ENCODE measurements around the gene CNEP1R1.

CNEP1R1 gene

DNA sequence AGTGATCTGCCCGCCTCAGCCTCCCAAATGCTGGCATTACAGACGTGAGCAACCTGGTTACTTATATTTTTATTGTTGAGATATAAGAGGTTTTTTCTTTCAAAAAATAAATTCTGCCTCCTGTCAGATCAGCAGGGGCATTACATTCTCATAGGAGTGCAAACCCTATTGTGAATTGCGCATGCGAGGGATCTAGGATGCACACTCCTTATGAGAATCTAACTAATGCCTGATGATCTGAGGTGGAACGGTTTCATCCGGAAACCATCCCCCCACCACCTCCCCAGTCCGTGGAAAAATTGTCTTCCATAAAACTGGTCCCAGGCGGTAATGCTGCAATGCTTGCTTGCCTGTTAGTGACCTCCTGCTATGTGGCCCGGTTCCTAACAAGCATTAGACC, 7.5 kb upstream of the CNEP1R1 start:
- DNase-seq (ENCODE audit: low read depth): no peak

DNA sequence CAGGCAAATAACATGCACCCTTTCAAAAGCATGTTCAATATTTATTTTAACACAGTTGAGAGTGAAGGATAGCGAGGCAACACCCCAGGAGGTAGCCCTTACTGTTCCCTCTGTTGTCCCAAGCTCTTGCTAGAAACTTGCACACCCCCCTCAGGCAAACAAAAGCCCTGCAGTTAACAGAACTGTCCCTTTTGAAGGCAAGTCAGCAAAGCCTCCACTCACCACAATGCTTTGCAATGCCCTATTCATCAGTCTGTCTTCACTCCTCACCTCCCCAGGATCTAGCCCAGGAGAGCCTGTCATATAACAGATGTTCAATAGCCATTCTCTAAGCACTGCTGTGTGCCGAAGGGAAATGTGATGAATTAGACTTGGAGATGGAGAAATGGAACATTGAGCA, 3.5 kb upstream of the CNEP1R1 start:
- no peak for DNase-seq (ENCODE audit: low read depth)

DNA sequence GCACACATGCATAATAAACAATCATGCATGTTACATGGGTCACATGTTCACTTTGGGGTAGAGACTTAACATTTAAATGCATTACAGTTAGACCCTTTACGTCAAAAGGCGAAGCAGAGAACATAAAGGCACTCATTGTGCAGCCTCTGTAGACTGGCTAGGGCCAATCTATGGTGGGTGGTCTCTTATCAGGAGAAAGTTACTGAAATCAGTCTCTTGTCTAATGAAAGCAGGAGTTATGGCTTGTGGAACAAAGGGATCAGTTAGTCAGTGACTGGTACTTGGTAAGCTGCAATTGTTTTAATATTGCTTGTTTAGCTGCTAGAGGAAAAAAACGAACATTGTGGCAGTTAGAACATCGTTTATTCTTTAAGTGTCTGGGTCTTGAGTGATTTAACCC, 1.4 kb upstream of the CNEP1R1 start:
- DNase-seq (ENCODE audit: low read depth): no peak

DNA sequence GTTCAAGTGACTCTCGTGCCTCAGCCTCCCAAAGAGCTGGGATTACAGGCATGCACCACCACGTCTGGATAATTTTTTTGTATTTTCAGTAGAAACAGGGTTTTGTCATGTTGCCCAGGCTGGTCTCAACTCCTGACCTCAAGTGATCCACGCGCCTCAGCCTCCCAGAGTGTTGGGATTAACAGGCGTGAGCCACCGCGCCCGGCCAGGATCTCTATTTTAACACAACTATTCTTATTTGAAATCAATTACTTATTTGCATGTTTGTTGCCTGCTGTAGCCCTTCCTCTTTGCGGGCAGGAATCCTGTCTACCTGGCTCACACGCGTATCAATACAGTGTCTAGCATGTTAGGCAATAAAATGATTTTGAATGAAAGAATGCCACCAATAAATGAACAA, 818 bp upstream of the CNEP1R1 start:
- DNase-seq (ENCODE audit: low read depth): no peak

DNA sequence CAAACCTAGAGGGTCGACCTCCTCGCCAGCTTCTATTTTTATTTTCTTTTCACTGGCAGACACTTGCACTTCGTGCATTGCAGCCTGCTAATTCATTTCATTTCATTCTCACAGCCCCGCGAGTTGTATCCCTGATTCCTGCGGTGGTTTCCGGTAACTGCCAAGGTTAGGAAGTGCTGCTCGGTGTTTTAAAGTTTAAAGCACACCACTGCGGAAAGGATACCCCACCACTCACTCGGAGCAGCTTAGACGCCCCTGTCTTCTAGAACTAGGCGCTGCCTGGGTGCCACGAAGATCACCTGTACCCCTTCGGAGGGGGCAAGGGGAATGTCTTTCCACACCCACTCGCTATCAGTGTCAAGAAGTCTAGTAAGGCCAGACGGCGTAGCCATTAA, 509 bp downstream of the CNEP1R1 start:
- no peak for DNase-seq (ENCODE audit: low read depth)

DNA sequence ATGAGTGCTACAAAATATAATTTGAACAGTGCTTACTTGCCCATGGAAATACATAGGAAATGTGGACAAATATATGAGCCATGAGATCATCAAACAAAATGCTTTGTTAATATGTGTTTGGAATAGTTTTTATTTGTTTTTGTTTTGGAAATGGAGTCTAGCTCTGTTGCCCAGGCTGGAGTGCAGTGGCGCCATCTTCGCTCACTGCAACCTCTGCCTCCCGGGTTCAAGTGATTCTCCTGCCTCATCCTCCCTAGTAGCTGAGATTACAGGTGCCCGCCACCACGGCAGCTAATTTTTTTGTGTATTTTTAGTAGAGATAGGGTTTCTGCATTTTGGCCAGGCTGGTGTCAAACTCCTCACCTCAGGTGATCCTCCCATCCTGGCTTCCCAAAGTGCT, 2.8 kb downstream of the CNEP1R1 start:
- no peak for DNase-seq (ENCODE audit: low read depth)

DNA sequence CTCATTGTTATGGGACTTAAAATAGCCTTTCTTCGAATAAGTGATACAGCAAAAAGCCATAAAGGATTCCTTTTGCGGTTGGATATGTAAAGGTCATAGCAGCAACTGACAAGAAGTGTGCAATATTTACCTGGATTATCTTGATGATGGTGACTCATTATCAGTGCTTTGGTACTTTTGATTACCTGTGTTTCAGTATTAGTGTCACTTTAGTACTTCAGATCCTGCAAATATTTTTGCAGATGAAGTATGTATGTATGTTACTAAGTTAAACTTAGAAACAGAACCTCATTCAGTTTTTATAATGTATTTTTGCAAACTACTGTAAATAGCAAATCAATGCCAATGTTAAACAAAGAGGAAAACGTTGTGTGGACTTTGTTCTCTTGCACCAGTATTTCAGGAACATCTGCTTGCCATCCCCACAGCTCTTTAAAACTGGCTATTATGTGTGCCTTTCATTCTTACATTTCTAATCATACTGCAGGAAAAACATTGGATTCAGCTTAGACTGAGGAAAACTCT, 10.5 kb downstream of the CNEP1R1 start:
- no peak for DNase-seq (ENCODE audit: low read depth)

DNA sequence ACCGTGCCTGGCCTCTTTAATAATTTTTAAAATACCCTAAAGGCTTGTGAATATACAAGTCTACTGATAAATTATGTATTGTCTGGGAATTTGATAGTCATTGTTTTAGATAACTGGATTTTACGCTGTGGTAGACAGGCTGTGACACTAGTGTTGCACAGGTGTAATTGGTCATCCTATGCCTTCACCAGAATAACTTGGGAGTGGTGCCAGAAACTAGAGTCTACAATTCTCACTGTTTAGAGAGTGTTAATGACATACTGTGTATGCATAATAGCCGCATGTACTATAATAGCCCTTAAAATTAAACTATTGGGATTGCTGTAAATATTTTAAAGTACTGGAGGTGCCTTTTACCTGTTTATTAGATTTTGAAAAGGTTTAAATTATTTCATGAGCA, 11.4 kb downstream of the CNEP1R1 start:
- no peak for DNase-seq (ENCODE audit: low read depth)

DNA sequence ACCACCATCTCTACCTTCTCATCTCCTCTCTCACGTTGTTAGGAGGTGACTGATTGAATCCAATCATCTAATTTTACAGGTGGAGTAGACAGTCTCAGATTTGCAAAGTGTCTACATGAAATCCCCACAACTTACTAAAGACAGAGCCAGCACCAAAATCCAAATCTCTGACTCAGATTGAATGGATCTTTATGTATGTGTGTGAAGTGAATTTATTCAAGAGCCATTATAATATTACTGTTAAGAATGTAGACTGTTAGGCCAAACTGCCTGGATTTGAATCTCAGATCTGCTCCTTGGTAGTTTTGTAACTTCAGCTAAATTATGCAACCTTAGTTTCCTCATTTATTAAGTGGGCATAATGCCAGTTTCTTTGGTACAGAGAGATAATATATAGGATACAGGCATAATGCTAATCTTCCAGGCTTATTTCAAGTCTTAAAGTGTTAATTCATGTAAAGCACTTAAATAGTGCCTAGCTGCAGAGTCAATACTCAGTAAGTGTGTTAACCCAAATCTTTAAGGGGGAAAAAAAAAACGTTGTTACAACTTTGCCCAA, 12.7 kb downstream of the CNEP1R1 start:
- DNase-seq (ENCODE audit: low read depth): no peak

DNA sequence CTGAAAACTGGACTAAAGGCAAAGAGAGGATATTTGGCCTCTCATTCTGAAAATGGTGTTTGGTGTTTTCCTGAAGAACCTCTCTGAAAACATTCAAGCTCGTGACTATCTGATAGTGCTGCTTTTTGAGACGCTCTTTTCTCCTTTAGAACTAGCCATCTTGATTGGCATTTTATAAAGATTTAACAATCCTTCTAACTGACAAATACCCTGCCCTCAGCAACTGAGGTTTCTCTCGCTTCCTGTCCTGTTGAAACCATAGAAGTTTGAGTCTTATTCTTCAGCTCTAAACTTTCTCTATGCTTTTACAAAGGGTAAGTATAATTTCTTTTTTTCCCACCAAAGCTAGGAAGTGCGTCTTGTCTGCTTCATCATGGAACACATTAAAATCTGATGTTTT, 13.3 kb downstream of the CNEP1R1 start:
- no peak for DNase-seq (ENCODE audit: low read depth)

DNA sequence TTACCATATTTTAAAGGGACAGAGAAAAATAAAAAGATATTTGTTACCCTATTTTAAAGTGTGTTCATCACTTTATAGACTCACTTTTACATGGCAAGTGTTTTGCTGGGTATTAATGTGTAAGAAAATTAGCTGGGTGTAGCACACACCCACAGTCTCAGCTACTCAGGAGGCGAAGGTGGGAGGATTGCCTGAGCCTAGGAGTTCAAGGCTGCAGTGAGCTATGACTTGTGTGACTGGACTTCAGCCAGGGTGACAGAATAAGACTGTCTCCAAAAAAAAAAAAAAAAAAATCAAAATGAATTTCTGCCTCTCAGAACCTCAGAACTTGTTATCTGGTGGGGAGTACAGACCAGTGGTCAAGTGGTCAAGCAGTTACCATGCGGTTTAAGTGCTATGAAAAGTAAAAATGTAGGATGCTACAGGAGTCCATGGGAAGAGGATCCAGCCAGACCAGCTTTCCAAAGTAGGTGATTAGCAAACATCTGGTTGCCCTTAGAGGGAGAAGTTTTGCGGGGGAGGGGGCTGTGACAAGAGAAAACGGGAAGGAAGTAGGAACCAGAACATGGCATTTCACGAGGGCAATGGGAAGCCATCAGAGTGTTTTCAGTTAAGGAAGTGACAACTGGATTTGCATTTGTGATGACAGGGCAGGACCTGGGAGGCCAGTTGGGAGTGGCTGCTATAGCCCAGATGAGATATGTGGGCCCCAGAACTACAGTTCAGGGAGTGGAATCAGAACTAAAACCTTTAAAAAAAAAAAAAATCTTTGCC, 13.9 kb downstream of the CNEP1R1 start:
- no peak for DNase-seq (ENCODE audit: low read depth)

DNA sequence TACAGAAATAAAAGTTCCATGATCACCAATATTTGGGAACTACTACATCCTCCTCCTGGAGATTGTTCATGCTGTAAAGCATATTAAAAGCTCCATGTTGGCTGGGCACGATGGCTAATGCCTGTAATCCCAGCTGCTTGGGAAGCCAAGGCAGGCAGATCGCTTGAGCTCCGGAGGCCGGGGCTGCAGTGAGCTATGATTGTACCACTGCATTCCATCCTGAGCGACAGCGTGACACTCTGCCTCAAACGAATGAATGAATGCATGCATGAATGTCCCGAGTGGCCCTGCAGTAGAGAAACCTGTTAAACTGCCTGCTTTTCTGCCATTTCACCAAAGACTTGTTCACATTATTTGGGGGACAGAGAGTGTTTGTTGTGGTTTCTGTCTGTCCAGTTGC, 15.0 kb downstream of the CNEP1R1 start:
- no peak for DNase-seq (ENCODE audit: low read depth)

DNA sequence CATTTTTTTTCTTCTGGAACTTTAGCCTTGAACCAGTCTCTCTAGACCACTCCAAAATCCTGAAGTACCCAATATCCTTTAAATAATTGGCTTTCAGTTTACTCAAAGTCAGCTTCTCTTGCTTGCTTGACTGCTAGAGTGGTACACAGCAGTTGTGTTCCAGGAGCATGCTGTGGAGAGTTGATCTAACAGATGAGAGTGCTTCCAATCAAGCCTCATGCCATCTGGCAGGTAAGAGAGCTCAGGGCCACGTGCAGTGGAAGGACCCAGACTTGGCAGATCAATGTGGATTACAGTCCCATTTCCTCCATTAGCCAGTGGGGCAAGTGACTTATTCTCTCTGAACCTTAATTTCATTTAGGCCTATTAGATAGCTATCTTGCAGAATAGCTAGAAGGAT, 15.7 kb downstream of the CNEP1R1 start:
- no peak for DNase-seq (ENCODE audit: low read depth)

DNA sequence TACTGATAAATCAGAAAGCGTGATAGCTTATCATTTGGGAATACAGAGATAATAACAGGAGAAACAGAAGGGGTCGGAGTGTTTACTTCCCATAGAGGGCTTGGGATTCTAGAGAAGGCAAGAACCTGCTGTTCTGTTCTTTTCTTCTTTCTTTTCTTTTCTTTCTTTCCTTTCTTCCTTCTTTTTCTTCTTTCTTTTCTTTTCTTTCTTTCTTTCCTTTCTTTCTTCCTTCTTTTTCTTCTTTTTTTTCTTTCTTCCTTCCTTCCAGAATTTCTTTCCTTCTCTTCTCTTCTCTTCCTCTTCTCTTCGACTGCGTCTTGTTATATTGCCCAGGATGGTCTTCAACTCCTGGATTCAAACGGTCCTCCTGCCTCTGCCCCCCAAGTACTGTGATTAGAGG, 18.3 kb downstream of the CNEP1R1 start:
- no peak for DNase-seq (ENCODE audit: low read depth)

DNA sequence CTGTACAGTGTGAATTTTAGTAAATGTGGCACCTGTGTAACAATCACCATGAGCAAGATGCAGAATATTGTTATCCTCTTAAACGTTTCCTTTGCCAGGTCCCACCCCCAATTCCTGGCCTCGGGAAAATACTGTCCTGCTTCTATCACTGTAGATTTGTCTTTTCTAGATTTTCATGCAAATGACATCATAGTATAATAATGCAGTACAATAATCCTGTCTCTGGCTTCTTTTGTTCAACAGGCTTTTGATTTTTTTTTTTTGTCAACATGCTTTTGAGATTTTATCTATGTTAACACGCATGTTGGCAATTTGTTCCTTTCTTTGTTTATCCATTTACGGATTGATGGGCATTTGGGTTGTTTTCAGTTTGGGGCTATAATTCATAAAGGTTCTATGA, 20.4 kb downstream of the CNEP1R1 start:
- DNase-seq (ENCODE audit: low read depth): no peak

DNA sequence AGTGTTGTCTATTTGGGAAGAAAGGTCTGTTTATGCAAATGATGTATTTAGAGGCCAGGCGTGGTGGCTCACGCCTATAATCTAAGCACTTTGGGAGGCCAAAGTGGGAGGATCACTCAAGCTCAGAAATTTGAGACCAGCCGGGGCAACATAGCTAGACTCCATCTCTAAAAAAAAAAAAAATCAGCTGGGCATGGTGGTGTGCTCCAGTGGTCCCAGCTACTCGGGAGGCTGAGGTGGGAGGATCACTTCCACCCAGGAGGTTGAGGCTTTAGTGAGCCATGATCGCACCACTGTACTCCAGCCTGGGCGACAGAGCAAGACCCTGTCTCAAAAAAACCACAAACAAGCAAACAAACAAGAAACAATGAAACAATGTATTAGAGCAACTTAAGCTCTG, 21.8 kb downstream of the CNEP1R1 start:
- no peak for DNase-seq (ENCODE audit: low read depth)

DNA sequence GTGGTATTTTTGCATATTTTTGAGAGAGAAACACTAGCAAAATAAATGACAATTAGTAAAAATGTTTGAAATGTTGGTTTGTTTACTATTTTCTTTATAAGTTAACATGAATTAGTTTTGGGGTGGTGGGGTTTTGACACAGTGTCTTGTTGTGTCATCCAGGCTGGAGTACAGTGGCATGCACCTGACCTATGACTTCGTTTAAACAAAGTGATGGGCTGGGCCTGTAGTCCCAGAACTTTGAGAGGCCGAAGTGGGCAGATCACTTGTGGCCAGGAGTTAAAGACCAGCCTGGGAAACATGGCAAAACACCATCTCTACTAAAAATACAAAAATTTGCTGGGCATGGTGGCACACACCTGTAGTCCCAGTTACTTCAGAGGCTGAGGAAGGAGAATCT, 22.8 kb downstream of the CNEP1R1 start:
- DNase-seq (ENCODE audit: low read depth): no peak

DNA sequence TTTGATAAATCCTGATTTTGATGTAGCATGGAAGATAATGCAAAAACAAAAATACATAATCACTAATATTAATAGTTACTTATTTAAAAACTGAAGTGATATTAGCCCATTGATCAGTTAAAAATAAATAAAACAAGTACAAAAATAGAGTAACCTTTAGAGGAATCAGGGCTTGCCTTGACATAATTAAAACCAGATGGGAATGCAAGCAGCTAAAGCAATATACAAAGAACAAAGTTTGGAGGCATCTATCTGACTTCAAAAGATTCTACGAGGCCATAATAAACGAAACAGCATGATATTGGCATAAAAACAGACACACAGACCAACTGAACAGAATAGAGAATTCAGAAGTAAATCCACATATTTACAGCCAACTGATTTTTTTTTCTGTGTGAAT, 25.8 kb downstream of the CNEP1R1 start:
- DNase-seq (ENCODE audit: low read depth): no peak

DNA sequence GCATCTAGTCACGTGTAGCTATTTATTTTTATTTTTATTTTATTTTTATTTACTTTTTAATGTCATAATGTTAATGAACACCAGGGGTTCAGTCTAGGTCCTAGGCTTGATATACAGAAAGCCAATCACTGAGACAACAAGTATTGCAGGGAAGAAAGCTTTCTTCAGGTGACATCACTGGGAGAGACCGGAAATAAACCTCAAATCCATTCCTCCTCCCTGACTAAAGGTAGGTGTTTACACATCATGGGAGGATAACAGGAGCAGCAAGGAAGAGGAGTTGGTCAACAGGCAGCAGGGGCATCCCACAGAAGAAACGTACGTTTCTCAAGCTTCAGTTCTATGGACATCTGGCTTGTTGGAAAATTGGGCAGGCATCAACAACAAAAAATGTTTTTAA, 31.2 kb downstream of the CNEP1R1 start:
- DNase-seq (ENCODE audit: low read depth): no peak

DNA sequence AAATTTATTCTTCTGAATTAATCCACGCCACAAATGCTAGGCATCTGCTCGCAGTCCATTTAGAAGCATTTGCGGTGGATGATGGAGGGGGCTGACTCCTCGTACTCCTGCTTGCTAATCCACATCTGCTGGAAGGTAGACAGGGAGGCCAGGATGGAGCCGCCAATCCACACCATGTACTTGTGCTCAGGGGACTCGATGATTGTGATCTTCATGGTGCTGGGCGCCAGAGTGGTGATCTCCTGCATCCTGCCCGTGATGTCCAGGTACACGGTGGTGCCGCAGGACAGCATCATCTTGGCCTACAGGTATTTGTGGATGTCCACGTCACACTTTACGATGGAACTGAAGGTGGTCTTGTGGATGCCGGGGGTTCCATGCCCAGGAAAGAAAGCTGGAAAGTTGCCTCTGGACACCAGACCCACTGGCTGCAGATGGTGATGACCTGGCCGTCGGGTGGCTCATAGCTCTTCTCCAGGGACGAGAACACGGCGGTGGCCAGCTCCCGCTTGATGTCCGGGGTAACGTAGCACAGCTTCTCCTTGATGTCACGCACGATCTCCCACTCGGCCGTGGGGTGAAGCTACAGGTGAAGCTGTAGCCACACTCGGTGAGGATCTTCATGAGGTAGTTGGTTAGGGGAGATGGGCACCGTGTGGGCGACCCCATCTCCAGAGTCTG, 33.2 kb downstream of the CNEP1R1 start:
- DNase-seq (ENCODE audit: low read depth): no peak

DNA sequence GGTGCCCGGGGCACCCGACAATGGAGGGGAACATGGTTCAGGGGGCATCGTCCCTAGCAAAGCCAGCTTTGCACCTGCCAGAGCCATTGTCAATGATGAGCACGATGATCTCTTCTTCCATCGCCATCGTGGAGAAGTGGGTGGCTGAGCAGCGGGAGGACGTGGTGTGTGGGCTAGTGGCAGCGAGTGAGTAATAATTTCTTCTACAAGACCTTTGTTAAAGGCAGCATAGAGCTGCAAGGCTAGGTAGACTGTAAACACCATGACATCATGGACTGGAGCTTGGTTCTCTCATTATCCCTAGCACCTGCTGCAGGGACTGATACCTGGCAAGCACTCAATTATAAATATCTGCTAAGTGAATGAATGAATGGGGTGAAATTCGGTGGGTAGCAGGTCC, 34.1 kb downstream of the CNEP1R1 start:
- DNase-seq (ENCODE audit: low read depth): no peak

DNA sequence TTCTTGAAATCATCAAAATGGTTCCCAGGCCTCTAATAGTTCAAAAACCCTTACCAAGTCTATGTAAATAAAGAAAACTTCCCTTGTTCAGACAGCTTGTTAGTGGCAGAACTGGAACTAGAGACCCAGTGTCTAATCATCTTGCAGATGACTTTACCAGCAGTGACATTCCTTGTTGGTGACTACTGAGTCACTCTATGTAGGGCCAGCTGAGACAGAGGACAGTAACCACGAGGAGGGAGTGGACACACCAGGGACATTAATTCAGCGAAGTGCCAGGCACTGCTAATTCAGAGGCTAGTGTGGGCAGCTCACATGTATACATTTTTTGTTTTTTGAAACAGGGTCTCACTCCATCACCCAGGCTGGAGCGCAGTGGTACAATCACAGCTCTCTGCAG, 34.6 kb downstream of the CNEP1R1 start:
- no peak for DNase-seq (ENCODE audit: low read depth)

DNA sequence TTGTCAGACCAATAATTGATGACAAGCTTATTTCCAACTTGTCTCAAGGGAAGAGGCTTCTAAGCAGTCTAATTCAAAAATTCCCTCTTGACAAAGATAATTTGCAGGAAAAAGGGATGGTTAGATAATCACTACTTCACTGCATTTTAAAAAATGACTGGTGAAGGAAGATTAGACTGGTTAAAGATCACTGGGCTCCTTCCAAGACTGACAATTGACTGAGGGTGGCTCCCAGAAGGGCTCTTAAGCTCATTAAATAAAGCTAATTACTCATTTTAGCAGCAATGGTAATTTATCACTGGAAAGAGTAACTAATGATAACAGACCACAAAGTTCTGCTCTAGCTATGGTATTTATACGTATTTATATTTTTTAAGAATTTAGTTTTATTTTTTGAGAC, 36.3 kb downstream of the CNEP1R1 start:
- no peak for DNase-seq (ENCODE audit: low read depth)

DNA sequence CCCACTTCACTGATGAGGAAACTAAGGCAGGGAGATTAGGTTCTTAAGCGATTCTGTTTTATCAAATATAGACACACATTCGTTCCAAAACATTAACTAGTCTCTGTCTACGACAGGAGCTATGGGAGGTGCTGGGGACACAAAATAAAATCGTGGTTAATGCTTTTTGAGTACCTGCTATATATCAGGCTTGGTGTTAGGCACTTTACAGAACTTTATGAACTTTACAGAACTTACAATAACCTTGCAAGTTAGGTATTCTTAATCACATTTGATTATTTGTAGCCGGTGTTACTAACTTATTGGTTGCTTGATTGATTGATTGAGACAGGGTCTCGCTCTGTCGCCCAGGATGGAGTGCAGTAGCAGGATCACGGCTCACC, 40.2 kb downstream of the CNEP1R1 start:
- DNase-seq (ENCODE audit: low read depth): no peak
